A549 treated with AZD9567 at 1 μM for 4 hours (cell line): ENCODE results near the gene POP5. TPM values are rescaled to one million over a fixed set of nuclear protein-coding genes. Genes with fewer than 3 reads are reported as not detected.

Experiments used
- total RNA-seq: library from RNA; stranded (reverse); fragments of 200-300 nt; extraction: Qiagen RNA extraction; gene quantifications from 5 replicates; pipeline ENCODE4 v1.2.3, GENCODE V29; 2022; ENCODE audit not compliant: insufficient read depth

POP5 gene, protein sequence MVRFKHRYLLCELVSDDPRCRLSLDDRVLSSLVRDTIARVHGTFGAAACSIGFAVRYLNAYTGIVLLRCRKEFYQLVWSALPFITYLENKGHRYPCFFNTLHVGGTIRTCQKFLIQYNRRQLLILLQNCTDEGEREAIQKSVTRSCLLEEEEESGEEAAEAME
- 54.6 to 62.8 TPM (median 56.8 TPM) in 5 replicates for total RNA-seq

DNA sequence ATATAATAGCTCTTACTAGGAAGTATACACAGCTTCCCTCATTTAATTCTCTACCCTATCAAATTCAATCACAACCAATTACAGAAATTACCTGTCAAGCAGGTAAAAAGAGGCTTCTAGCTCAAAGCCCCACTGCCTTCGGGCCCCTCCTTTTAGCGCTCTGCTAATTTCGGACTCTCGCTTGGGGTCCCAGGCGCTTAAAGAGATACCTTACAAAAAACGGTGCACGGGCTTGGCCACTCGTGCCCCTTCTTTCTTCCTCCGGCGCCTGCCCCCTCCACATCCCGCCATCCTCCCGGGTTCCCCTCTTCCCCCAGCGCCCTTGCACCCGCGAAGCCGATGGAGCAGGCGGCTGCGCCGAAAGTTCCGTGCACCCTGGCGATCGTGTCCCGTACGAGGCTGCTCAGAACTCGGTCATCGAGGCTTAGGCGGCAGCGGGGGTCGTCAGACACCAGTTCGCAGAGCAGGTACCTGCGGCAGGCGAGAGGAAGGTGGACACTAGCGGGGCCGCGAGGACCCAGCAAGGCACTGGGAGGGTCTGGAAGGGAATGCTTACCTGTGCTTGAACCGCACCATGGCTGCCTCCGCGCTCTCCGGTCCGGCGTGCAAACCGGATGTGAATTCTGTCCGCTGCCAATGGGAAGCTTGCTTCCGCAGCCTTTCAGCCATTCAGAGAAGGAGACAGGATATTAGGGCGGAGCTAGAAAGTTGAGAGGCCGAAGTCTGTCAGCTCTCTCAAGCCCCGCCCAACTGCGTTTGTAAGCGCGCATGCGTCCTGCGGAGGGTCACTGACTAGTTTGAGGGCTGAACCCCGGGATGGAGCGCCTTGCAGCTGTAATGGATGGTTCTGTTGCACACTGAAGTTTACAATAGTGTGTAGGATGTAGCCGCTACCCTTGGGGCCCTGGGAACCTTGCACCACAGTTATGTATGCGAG lies at the start of gene POP5:
Gene POP5 (minus strand): TSS at position 616 of the 937 bp plus-strand sequence. CDS start 40 bp downstream, at position 576.

DNA sequence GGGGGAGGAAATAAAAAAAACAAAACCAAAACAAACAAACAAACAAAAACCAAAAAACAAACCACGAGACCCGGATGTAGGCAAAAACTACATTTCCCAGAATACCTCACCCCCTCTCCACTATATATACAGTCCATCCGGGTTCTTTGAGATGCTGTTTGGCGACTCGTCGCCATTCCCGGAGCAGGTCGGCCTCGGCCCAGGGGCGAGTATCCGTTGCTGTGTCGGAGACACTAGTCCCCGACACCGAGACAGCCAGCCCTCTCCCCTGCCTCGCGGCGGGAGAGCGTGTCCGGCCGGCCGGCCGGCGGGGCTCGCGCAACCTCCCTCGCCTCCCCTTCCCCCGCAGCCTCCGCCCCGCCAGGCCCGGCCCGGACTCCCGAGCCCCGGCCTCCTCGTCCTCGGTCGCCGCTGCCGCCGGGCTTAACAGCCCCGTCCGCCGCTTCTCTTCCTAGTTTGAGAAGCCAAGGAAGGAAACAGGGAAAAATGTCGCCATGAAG lies 46.9 kb downstream of the POP5 start, which contains the start of gene RNF10:
Gene RNF10 (plus strand): TSS at position 154 of the 500 bp plus-strand sequence. CDS start 456 bp downstream, outside the sequence.

DNA sequence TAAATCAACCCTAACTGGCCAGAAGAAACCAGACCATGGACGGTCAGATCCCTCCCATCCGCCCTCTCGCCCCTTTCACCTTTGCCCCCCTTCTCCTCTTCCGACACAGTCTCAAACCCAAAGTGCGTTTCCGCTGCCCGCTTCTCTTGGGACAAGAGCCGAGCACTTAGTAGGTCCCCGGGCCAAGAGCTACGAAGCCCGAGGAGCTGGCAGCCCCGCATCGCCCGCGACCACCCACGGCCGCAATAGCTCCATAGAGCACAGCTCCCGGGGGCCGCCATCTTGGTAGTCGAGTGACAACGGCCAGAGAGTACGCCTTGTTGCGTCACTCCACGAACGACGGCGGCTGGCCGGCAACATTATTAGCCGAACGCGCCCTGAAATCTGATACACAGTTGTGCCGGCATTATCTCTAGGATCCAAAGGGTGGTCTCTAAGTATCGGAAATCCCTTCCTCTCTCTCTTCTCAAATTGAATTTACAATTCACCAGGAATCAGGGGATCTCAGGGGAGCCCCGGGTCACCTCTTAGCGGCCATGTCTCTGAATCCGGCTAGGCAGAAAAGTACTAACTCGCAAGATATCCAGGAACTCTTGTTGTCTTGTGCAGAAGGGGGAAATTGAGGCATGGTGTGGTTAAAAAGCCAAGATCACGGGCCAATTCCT lies 52.2 kb downstream of the POP5 start, which contains the start of gene COQ5:
Gene COQ5 (minus strand): TSS at position 298 of the 665 bp plus-strand sequence. CDS start 17 bp downstream, at position 281.

Other genes with a start within 250 kb of the POP5 start
- 1.0 to 1.1 TPM (median 1.1 TPM) in 4 of 5 replicates, not detected in the other for gene MSI1, start 212.2 kb downstream of the POP5 start, total RNA-seq
- 761 to 881 TPM (median 868 TPM) in 5 replicates for gene COX6A1, start 143.3 kb downstream of the POP5 start, total RNA-seq
- 72.5 to 78.7 TPM (median 73.7 TPM) in 5 replicates for gene TRIAP1, start 135.0 kb downstream of the POP5 start, total RNA-seq
- gene GATC, start 135.0 kb downstream of the POP5 start, total RNA-seq: 20.8 to 28.5 TPM (median 25.1 TPM) in 5 replicates
- gene SRSF9, start 111.7 kb downstream of the POP5 start, total RNA-seq: 155 to 217 TPM (median 207 TPM) in 5 replicates
- 639 to 706 TPM (median 667 TPM) in 5 replicates for gene DYNLL1, start 85.3 kb downstream of the POP5 start, total RNA-seq
- gene COQ5, start 52.2 kb downstream of the POP5 start, total RNA-seq: 25.7 to 35.3 TPM (median 27.4 TPM) in 5 replicates
- 93.7 to 205 TPM (median 102 TPM) in 5 replicates for gene RNF10, start 47.0 kb downstream of the POP5 start, total RNA-seq
- 0.11 to 0.35 TPM (median 0.28 TPM) in 4 of 5 replicates, not detected in the other for gene CABP1, start 59.2 kb upstream of the POP5 start, total RNA-seq
- gene MLEC, start 105.7 kb upstream of the POP5 start, total RNA-seq: 80.2 to 99.7 TPM (median 87.2 TPM) in 5 replicates
- 27.4 to 31.5 TPM (median 29.3 TPM) in 5 replicates for gene UNC119B, start 129.1 kb upstream of the POP5 start, total RNA-seq
- 8.4 to 12.4 TPM (median 11.6 TPM) in 5 replicates for gene ACADS, start 144.4 kb upstream of the POP5 start, total RNA-seq